GM15510 (cell line): Measurements from ENCODE around the gene ACTBL2.

Experiments used
- POLR2A ChIP-seq: IDR thresholded peaks from 3 replicates; pipeline ENCODE4 v1.6.1; 2011; ENCODE audit warnings: borderline replicate concordance; ENCODE audit not compliant: insufficient read length; ENCODE audit errors: extremely low read depth

The ACTBL2 gene

DNA sequence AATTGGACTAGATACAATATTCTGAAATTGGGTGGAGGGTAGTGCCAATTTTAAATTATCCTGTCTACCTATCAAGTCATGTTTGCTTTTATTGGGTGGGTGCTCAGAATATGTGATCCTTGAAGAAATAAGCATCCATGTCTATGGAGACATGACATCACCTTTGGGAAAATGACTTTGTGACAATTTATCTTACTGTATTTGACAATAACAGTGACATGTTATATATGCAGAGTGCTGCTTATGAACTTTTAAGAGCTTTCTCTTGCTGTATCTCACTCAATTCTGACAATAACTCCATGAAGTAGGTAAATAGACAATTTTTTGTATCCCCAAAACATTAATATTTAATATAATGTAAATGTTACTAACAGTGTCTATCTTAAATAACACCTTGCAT, 15.1 kb upstream of the ACTBL2 start:
- no peak for TF ChIP-seq POLR2A

GRCh38 chr5:57495285-57496086, 12.9 kb upstream of the ACTBL2 start:
- TF ChIP-seq POLR2A: no peak

DNA sequence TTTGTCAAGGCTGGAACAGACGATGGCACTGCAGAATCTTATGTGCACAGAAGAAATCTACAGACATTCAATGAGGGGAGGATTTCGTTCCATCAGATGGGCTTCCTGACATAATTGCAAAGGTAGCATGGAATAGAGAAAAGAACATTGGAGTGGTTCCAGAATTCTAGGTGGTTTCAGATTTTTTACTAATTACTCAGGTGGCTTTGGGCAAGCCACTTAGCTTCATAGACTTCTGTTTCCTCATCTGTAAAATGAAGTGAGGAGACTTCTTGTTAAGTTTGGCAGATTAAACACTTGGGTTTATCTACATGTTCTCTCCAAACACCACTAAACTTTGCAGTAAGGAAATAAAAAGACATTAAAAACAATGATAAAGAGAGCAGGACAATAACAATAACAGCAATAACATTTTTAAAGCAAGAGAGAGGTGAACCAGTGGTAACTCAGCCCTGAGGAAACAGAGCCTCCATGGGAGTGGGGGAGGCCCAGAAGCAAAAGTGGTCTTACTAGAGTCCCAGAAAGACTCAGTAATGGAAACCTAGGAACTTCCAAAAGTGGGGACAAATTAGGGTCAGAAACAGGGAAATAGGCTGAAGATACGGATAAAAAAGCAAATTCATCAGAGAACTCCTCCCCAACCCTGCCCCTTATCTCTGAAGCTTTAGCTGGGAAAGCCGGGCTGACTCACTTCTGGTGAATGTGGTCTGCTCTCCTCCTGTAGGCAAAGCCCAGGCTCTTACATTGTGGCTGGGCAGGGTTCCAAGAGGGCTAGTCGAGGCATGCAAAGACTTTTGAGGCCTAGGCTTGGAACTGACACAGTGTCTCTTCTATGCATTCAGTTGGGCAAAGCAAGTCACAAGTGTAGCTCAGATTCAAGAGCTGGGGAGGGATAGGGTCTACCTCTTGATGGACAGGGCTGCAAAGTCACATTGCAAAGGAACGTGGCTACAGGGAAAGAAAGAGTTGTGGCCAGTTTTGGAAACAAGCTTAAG, 11.8 kb upstream of the ACTBL2 start:
- TF ChIP-seq POLR2A: no peak

DNA sequence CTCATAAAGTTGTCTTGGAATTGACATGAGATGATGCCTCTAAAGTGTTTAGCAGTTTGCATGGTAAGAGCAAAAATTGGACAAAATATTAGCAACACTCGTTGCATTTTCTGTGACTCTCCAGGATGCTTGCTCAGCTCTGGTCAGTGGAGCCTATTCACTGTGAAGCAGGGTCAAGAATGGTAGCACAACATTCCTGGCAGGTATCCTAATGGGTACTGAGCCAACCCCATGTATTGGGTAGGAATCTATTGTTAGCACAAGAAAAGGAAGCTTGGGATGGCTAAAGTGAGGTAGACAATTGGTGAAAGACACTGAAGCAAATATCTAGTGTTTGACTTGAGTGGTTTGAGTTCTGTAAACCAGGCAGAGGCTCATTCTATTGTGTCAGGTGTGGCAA, 10.4 kb upstream of the ACTBL2 start:
- no peak for TF ChIP-seq POLR2A

DNA sequence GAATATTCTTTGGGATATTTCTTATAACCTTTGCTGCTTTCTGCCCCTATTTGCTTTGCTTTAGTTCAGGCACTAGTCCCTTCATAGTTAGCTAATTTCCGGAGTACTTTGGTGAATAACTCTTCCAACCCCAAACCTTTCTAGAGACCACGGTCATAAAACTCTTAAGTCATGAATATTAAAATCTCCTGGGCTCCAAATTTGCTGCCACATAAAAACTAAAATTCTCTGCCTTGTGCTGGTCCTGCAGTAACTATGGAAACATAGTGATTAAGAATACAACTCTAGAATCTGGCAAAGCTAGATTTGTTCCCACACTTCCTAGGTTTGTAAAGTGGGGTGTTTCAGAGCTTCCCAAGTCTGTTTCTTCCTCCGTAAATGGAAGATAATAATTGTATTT, 10.0 kb upstream of the ACTBL2 start:
- no peak for TF ChIP-seq POLR2A

GRCh38 chr5:57491369-57491965, 8.9 kb upstream of the ACTBL2 start:
- TF ChIP-seq POLR2A: no peak

DNA sequence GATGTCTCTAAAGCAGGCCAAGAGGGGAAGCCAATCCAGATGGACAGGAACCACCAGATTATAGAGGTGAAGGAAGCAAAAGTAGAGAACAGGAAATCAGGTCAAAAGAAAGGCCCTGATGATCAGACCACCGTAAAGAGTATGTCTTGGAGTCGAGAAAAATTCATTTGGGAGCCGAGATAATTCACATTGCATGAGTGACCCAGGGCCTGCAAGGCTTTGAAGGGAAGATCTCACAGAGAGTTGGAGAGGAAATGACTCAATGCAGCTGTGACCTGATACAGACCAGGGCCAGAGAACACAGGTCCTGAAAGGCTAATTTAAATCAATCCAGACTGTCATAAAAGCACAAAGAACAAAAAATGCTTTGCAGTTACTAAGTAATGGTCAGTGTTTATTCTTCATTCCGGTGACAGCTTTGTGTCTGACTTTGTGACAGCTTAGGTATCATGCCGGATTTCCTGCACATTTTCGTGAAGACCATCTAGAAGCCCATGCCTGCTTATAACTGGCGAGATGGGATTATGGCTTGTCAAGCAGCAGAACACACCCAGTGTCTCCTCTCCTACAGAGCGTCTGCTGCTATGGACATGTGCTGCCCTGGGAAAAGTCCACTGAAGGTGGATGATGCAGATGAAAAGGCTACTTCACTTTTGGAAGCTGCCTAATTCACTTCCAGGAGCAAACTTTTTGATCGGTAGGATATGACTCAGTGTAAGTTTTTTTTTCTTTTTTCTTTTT, 5.8 kb upstream of the ACTBL2 start:
- TF ChIP-seq POLR2A: no peak

DNA sequence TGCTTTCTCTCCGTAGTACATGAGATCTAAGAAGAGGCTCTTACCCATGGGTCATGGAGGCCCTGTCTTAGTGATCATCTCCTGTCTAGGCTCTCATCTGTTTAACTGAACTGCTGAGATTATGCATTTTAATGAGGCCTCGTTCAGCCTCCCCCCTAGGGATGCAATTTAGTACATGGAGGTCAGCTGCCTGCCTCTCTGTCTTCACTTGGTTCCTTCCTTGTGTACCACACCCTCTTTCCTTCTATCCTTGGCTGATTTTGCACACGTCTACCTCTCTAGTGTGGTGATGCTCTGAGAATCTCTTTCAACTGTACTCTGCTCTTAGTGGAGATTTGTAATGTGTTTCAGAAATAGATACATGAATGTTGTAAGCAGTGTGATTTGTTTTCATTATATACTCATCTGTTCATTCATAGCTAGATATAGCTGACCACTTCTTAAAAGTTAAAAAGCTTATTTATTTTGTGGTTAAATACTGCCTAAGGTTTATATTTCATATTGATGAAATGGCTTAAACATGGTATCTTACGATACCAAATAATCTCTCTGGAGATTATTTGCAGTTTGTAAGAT, 3.5 kb upstream of the ACTBL2 start:
- TF ChIP-seq POLR2A: no peak

- TF ChIP-seq POLR2A: no peak
These were observed 3.8 kb downstream of the ACTBL2 start for GRCh38 chr5:57478826-57479225.

DNA sequence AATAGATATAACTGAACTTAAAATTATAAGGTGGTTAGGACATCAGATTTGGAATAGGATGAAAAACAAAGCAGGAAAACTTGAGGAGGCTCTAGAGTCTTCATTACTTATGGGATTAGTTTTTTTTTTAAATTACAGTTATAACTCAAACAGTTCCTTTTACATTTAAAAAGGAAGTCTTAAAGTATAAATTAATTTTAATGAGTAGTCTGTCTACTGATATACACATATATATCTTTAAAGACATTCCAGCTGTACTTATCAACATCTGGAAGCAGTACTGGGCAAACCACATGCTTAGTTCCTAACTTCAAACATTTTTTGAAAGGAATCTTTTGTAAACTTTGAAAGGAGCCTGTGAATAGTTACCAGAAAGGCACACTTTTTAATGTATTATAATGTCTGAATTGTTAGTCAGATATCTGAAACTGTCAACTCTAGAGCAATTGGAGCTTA, 6.0 kb downstream of the ACTBL2 start:
- TF ChIP-seq POLR2A: no peak

- TF ChIP-seq POLR2A: no peak
These were observed 12.3 kb downstream of the ACTBL2 start for GRCh38 chr5:57470339-57470738.

DNA sequence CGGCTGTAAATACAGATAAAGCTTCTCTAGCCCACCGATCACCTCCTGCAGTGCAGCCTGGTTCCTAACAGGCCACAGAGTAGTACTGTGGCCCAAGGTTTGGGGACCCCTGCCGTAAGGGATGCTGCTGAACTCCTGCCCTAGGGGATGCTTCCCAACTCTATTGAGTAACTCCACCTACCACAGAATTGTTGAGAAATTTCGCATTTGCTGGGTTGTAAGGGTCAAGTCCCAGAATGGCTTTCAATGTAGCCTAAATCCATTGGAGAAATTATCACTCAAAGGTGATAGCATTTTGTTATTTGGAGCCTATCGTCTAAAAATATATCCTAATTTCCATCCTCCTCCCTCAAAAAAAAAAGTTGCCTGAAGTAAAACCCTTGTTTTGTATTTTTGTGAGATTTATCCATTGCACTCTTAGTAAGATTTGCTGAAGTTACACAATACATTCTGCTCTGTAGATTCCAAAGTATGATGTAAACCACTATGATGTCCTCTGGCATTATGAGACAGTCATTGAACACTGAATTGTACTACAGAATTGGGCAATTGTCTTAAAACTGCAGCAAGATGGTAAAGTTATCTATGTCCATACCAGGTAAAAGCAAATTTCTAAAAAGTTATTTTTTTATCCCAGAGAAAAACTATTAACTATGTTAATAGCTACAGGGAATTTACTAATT, 14.0 kb downstream of the ACTBL2 start:
- TF ChIP-seq POLR2A: no peak

DNA sequence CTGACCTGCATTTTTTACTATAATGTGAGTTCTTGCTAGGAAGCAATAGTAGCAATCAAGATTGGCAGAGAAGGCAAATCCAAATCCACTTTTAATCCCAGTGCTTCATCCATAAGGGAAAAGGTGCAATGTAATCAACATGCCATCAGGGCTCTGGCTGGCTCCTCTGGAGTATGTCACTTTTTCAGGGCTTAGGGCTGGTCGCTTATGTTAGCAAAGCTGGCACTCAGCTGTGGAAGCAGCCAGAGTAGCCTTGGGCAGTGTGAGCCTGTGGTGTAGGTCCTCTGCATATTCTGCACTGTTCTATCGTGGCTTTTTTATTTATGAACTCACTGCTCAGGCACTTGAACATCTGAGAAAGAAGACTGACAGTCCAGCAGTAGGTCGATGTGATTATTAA, 16.1 kb downstream of the ACTBL2 start:
- TF ChIP-seq POLR2A: no peak
